Measurements from ENCODE around the gene FAM200B. TPM values are rescaled to one million over a fixed set of nuclear protein-coding genes. Genes with fewer than 3 reads are reported as not detected.
"Not testable (repeated sequence)": the region's sequence is repeated elsewhere in the genome, so short reads cannot be mapped to it uniquely, and the experiment has no call there.

Gene FAM200B
- total and polyA plus RNA-seq, 8 donors = 18.7 to 86.1 (median 37.8) TPM

DNA sequence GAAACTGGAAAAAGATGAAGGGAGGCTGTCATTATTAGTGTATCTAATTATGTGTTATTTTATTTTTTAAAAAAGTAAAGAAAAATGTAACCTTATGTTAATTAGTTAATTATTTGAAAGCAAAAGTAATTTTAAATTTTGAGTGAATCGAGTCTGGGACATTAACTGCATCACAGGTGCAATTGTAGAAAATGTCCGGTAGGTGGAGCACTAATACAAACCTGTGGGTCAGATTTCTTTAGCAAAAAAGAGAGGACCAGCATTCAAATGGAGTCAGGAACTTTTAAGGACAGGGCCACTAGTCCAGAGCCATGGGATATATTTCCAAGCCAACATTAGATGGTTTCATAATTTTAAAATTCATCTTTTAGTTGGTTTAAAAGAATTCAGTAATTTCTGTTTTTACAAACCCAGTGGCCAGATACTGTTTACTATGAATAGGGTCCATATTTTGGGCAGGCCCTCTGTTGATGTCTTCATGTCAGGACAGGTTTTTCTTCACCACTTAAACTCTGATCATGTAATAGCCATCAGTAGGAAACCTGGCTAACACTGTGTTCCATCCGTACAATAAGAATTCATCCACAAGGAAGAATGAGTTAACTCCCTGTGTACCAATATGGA is 48.4 kb downstream of the FAM200B start:
- intact Hi-C loops (cut with DNase I; ENCODE audit: low total_unique reads) = no loop called here
- TF ChIP-seq POLR2A (IDR thresholded peaks at IDR 0.05) = no peak
- TF ChIP-seq, protein P1, sequence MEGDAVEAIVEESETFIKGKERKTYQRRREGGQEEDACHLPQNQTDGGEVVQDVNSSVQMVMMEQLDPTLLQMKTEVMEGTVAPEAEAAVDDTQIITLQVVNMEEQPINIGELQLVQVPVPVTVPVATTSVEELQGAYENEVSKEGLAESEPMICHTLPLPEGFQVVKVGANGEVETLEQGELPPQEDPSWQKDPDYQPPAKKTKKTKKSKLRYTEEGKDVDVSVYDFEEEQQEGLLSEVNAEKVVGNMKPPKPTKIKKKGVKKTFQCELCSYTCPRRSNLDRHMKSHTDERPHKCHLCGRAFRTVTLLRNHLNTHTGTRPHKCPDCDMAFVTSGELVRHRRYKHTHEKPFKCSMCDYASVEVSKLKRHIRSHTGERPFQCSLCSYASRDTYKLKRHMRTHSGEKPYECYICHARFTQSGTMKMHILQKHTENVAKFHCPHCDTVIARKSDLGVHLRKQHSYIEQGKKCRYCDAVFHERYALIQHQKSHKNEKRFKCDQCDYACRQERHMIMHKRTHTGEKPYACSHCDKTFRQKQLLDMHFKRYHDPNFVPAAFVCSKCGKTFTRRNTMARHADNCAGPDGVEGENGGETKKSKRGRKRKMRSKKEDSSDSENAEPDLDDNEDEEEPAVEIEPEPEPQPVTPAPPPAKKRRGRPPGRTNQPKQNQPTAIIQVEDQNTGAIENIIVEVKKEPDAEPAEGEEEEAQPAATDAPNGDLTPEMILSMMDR (IDR thresholded peaks at IDR 0.05) = peak in 5 of 7 experiments; percentile 18 to 89 (median 83)

DNA sequence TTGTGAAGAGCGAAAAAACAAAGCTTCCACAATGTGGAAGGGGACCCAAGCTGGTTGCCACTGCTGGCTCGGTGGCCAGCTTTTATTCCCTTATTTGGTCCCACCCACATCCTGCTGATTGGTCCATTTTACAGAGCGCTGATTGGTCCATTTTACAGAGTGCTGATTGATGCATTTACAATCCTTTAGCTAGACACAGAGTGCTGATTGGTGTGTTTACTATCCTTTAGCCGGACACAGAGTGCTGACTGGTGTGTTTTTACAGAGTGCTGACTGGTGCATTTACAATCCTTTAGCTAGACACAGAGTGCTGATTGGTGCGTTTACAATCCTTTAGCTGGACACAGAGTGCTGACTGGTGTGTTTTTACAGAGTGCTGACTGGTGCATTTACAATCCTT is 51.4 kb downstream of the FAM200B start:
- 72 to 78% (median 76%) methylated on average over 5 of the region's 5 CpGs for WGBS, 5 donors

More for the DNA sequence above, 48.4 kb downstream of the FAM200B start:
- Histone ChIP-seq H3K4me3 (no peak overlapping the region), H3K27me3 (no peaks in the 10 kb centered on the region), H3K9me3 (no peaks in the 10 kb centered on the region), H3K4me1 (no peaks in the 10 kb centered on the region), H3K27ac (no peak overlapping the region), H3K36me3 (no peaks in the 10 kb centered on the region)
- WGBS, 5 donors = 9 to 19% (median 16%) methylated on average over 3 of the region's 3 CpGs
- DNase-seq = peak in 1 of 2 donors; percentile 61

DNA sequence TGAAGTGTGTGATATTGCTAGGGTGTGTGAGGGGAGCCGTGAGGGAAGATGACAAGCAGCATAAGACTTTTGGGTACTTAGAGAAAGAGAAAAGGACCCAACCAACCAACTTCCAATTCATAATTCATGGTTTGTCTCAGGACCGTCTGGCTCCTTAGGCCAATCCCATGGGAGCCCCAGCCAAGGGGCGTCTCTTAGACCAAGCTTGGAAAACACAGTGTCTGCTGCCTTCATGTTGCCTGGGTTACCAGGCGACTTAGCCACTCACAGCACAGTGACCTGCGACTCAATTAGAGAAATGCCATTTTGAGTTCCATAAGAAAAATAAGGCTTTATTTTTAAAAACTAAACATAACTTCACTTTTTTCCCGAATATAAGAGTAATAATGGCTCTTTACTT is 53.9 kb downstream of the FAM200B start:
- H3K4me1 ChIP-seq = no peaks in the 10 kb centered on the region
- no peaks in the 10 kb centered on the region for H3K9me3 ChIP-seq
- TF ChIP-seq POLR2A (IDR thresholded peaks at IDR 0.05) (no peak), POLR2AphosphoS5 (IDR thresholded peaks at IDR 0.05) (no peak)
- TF ChIP-seq, protein P1 (IDR thresholded peaks at IDR 0.05) = no peak
- H3K4me3 ChIP-seq = no peak overlapping the region
- intact Hi-C loops (cut with DNase I; ENCODE audit: low total_unique reads) = no loop called here
- WGBS, 5 donors = 70 to 83% (median 79%) methylated on average over 6 of the region's 6 CpGs
- no peak for DNase-seq
- no peaks in the 10 kb centered on the region for H3K27me3 ChIP-seq
- H3K36me3 ChIP-seq = no peaks in the 10 kb centered on the region
- H3K27ac ChIP-seq = no peak overlapping the region

More for the DNA sequence above, 51.4 kb downstream of the FAM200B start:
- intact Hi-C loops (cut with DNase I; ENCODE audit: low total_unique reads); DNase-seq; H3K9me3 ChIP-seq; H3K4me3 ChIP-seq; H3K27ac ChIP-seq; H3K36me3 ChIP-seq; H3K27me3 ChIP-seq; H3K4me1 ChIP-seq: not testable (repeated sequence)

DNA sequence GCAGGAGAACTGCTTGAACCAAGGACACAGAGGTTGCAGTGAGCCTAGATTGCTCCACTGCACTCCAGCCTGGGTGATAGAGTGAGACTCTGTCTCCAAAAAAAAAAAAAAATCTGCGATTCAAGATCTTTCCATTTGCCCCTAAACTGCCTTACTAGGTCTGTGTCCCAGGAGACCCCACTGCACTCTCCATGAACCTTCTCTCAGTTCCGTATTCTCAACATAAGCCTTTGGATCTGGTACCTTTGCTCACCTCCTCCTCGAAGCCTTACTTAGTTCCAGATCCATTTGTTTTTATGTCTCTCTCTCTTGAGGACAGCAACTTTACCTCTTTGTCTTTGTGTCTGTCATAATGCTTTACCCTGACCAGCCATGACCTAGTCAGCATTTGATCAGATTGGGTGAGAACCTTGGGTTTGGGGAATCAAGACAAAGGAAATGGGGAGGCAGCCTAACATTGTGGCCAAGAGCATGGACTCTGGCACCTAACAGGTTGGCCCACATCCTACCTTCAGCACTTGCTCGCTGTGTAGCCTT is 55.0 kb downstream of the FAM200B start:
- H3K36me3 ChIP-seq = no peaks in the 10 kb centered on the region
- no peak overlapping the region for H3K27ac ChIP-seq
- peaks cover 0 to 6% (median under 1%) of the 10 kb centered on the region in 4 donors for H3K9me3 ChIP-seq
- intact Hi-C loops (cut with DNase I; ENCODE audit: low total_unique reads) = no loop called here
- no peak for DNase-seq
- TF ChIP-seq POLR2A (IDR thresholded peaks at IDR 0.05) (no peak), POLR2AphosphoS5 (IDR thresholded peaks at IDR 0.05) (no peak), EP300 (IDR thresholded peaks at IDR 0.05) (no peak)
- TF ChIP-seq, protein P1 (IDR thresholded peaks at IDR 0.05) = no peak
- WGBS, 5 donors = 64 to 92% (median 83%) methylated on average over 4 of the region's 4 CpGs
- no peaks in the 10 kb centered on the region for H3K4me1 ChIP-seq
- H3K27me3 ChIP-seq = no peaks in the 10 kb centered on the region
- no peak overlapping the region for H3K4me3 ChIP-seq

DNA sequence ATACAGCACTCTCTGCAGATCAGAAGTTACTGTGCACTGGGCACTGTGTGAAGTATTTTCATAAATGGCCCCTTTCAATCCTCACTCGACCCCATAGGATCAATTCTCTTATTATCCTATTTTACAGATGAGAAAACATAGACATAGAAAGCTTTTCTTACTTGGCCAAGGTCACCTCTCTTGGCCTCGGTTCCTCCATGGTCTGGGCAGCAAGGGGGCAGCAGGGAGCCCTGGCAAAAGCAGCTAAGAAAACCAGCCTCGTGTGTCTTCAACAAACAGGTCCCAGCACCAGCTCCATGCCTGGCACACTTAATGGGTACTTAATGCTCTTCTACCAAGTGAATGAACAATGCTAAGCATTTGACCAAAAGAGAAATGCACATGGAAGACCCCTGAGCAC is 55.6 kb downstream of the FAM200B start:
- Histone ChIP-seq H3K4me3 (no peak overlapping the region), H3K27ac (no peak overlapping the region), H3K36me3 (no peaks in the 10 kb centered on the region), H3K9me3 (peaks cover 0 to 11% (median 3%) of the 10 kb centered on the region in 4 donors), H3K4me1 (no peaks in the 10 kb centered on the region), H3K27me3 (no peaks in the 10 kb centered on the region)
- TF ChIP-seq EP300 (IDR thresholded peaks at IDR 0.05) = no peak
- TF ChIP-seq POLR2AphosphoS5 (IDR thresholded peaks at IDR 0.05) = no peak
- TF ChIP-seq, protein P1 (IDR thresholded peaks at IDR 0.05) = no peak
- no peak for TF ChIP-seq POLR2A (IDR thresholded peaks at IDR 0.05)
- intact Hi-C loops (cut with DNase I; ENCODE audit: low total_unique reads) = no loop called here
- no peak for DNase-seq
- WGBS, 5 donors = 49 to 67% (median 59%) methylated on average over 3 of the region's 3 CpGs
